Uterus (tissue), 2 donors: ENCODE measurements around the gene CYP2R1.

ENCODE experiments used
- POLR2A ChIP-seq, 2 donors: fragments of 450-650 bp; IDR thresholded peaks; one replicate each; pipeline ENCODE4 v1.6.1; 2016; ENCODE audit warnings: antibody characterized with exemption in 2 of 2, mild to moderate bottlenecking in 1 of 2, moderate library complexity in 1 of 2
- TF ChIP-seq, protein P1 (sequence below), 4 experiments: fragments of 200-600 bp in 2 of 4; fragments of 450-650 bp in 2 of 4; sonication (generic) in 2 of 4; IDR thresholded peaks; one replicate each; pipeline ENCODE4 v1.5.1; 2016 to 2019; ENCODE audit warnings: antibody characterized with exemption in 4 of 4, mild to moderate bottlenecking in 2 of 4, moderate library complexity in 1 of 4

DNA sequence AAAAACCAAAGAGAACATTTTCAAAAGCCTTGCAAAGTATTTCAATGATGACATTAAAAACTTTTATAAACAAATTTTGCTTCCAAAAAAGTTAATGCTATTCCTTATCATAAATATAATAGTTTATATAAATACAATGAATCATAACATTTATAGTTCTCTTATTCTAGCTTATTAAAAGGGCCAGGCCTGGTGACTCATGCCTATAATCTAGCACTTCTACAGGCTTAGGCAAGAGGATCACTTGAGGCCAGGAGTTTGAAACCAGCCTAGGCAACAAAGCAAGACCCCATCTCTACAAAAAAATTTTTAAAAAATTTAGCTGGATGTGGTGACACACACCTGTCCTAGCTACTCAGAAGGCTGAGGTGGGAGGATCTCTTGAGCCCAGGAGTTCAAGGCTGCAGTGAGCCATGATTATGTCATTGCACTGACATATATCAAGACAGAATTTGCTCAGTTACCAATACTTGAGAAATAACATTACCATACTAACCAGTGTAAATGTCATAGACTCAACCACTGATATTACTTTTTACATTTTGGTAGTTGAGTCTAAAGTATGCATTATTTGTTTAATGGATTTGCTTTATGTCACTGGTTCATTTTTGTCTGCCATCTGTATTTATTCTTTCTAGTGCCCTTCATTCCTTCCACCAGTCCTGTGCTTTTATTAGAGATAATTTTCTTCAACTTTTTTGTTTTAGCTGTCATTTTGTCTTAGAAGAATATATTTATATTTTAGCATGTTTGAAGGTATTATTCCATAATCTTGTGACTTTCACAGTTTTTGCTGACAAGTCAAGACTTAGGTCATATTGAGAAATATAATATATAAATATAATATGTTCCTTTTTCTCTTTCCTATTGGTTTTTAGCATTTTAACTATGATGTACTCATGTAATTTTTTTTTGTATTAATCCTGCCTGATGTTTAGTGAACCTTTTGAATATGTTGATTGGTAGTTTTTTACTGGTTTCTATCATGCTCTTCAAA, 56.2 kb downstream of the CYP2R1 start:
- no peak for TF ChIP-seq POLR2A (IDR thresholded peaks at IDR 0.05)
- TF ChIP-seq, protein P1, sequence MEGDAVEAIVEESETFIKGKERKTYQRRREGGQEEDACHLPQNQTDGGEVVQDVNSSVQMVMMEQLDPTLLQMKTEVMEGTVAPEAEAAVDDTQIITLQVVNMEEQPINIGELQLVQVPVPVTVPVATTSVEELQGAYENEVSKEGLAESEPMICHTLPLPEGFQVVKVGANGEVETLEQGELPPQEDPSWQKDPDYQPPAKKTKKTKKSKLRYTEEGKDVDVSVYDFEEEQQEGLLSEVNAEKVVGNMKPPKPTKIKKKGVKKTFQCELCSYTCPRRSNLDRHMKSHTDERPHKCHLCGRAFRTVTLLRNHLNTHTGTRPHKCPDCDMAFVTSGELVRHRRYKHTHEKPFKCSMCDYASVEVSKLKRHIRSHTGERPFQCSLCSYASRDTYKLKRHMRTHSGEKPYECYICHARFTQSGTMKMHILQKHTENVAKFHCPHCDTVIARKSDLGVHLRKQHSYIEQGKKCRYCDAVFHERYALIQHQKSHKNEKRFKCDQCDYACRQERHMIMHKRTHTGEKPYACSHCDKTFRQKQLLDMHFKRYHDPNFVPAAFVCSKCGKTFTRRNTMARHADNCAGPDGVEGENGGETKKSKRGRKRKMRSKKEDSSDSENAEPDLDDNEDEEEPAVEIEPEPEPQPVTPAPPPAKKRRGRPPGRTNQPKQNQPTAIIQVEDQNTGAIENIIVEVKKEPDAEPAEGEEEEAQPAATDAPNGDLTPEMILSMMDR (IDR thresholded peaks at IDR 0.05), result no peak
